NCI-H748 treated with DMSO at 0.1 percent for 48 hours (cell line): ENCODE results near the gene EHMT1.
"Not testable (repeated sequence)": the region's sequence is repeated elsewhere in the genome, so short reads cannot be mapped to it uniquely, and the experiment has no call there.

Source experiments
- DNase-seq: peaks from one replicate; lab custom pipeline; 2025; lab: John Stamatoyannopoulos, UW

EHMT1 gene

DNA sequence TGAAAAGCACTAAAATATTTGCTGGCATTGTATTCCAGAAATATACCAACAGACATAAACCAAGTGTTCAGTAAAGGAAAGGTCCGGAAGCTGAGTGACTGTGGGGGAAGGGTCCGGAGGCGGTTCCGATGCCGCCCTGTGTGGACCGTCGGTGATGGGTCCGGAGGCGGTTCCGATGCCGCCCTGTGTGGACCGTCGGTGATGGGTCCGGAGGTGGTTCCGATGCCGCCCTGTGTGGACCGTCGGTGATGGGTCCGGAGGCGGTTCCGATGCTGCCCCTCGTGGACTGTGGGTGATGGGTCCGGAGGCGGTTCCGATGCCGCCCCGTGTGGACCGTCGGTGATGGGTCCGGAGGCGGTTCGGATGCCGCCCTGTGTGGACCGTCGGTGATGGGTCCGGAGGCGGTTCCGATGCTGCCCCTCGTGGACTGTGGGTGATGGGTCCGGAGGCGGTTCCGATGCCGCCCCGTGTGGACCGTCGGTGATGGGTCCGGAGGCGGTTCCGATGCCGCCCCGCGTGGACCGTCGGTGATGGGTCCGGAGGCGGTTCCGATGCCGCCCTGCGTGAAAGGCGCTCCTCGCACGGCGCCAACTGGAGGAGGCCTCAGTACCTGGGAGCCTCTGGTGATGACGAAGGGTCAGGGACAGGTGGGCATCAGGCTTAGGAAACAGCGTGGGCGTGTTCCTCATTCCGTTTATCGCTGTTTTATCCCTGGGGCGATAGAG is 191.1 kb downstream of the EHMT1 start:
- DNase-seq, result not testable (repeated sequence)

GRCh38 chr9:137811283-137811870 is 192.6 kb downstream of the EHMT1 start:
- no peak for DNase-seq

DNA sequence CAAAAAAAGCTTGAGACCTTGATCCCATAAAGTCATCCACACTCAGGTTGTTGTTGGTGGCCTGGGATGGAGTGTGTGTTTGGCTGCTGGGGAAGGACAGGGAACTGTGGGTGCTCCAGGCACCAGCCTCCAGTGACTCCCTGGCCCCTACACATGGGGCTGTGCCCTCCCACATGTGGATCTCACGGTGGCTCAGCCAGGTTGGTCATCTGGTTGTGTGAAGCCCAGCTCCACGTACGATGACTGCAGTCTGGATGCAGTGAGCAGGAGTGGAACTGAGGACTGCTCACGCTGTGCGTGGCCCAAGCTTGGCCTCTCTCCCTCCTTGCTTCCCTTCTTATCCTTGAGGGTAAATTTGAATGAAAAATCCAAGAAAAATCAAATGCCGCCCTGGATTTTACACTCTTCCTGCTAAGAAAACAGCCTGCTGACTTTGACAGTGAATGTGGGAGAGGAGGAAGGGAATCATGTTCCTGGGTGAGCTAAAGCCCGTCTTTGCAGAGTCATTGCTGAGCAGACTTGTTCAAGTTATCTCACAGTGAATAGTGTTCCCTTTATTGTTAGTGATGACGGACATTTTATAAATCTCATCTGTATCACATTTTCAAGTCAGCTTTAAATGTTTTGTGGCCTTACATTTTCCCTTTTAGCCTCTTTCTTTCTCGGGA is 193.7 kb downstream of the EHMT1 start:
- DNase-seq, result no peak

GRCh38 chr9:137813167-137813566 is 194.4 kb downstream of the EHMT1 start:
- no peak for DNase-seq

GRCh38 chr9:137813651-137814415 is 195.0 kb downstream of the EHMT1 start:
- no peak for DNase-seq

DNA sequence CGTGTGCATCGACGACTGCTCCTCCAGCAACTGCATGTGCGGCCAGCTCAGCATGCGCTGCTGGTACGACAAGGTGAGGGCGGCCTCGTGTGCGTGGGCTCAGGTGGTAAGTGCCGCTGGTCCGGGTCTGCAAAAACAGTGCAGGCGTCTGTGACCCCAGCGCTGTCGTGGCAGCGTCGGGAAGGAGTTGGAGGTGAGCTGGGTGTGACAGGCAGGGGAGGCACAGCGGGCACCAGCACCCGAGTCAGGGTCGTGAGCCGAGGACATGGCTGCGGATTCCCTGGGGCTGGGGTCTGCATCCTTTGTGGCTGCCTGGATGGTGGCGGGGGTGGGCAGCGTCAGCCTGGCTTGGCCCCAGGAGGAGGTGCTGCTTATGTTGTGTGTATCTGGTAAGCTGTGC is 195.6 kb downstream of the EHMT1 start:
- no peak for DNase-seq

GRCh38 chr9:137814841-137815240 is 196.0 kb downstream of the EHMT1 start:
- no peak for DNase-seq

- DNase-seq, result no peak
These were observed 196.8 kb downstream of the EHMT1 start for GRCh38 chr9:137815256-137816255.

- no peak for DNase-seq
These were observed 197.9 kb downstream of the EHMT1 start for GRCh38 chr9:137816531-137817235.

DNA sequence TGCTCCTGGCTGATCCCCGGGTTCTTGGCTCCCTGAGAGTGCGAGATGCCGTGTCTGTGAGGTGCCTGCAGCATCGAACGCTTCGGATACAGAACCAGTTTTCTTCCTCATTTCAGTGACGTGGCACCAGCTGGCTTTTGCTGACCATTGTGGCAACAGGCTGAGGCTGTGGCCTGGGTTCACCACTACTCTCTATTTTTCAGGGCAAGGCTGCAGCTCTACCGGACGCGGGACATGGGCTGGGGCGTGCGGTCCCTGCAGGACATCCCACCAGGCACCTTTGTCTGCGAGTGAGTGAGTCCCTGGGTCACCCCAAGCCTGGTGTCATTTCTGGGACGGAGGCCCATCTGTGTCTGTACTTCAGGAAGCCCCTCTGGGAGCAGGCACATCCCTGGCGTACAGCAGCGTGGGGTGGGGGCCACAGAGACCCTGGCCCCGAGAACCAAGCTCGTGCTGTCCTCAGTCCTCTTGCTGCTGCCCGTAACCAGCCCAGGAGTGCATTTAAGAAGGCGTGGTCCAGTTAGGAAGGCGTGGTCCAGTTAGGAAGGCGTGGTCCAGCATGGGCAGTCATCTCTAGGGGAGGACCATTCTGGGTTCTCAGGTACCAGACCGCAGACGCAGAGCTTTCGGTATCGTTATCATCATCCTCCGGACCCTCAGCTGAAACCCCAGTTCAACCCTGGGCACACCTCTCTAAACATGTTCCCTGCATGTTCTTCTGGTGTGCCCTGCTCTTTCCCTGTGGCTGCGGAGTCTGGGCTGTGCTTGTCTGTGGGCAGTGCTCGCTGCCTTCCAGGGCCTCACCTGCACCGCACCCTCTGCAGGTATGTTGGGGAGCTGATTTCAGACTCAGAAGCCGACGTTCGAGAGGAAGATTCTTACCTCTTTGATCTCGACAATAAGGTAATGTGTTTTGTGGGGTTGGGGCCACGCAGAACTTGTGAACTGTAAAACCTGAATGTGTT is 198.7 kb downstream of the EHMT1 start:
- DNase-seq, result no peak

DNA sequence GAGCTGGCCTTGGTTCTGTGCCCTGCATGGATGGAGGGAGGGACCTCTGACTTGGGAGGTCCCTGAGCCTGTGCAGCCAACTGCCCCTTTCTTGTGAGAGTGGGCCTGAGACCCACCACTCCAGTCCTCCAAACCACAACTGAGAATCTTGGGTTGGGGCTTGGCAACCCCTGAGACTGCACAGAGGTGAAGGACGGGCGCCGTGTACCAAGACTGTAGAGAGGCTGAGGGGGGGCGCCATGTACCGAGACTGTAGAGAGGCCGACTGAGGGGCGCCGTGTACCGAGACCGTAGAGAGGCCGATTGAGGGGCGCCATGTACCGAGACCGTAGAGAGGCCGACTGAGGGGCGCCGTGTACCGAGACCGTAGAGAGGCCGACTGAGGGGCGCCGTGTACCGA is 199.5 kb downstream of the EHMT1 start:
- no peak for DNase-seq

- no peak for DNase-seq
These were observed 201.5 kb downstream of the EHMT1 start for GRCh38 chr9:137820161-137820855.

DNA sequence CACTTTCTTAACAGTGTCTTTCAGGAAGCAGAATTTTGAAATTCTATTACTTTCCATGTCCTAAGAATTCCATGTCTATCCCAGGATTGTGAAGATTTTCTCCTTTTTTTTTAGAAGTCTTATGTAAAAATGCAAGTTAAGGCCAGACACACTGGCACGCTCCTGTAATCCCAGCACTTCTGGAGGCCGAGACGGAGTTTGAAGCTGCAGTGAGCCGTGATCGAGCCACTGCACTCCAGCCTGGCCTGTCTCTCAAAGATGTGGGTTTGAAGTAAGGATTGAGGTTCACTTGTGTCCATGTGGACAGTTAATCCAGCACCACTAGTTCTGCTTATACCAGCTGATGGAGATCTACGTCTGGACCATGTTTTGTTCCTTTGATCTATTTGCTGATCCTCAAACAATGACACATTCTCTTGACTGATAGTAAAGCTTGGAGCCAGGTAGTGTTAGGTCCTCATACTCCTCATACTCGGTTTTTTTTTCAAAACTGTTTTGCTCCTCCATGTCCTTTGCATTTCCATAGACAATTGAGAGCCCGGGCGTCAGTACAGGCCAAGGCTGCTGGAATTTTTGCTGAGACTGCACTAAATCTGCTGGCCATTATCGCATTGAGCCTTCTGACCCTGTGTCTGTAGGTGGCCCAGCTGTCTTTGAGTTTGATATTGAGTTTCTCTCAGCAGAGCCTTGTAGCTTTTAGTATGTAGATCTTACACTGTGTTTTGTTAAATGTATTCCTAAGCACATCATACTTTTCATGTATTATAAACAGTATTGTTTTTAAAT is 205.4 kb downstream of the EHMT1 start:
- no peak for DNase-seq

DNA sequence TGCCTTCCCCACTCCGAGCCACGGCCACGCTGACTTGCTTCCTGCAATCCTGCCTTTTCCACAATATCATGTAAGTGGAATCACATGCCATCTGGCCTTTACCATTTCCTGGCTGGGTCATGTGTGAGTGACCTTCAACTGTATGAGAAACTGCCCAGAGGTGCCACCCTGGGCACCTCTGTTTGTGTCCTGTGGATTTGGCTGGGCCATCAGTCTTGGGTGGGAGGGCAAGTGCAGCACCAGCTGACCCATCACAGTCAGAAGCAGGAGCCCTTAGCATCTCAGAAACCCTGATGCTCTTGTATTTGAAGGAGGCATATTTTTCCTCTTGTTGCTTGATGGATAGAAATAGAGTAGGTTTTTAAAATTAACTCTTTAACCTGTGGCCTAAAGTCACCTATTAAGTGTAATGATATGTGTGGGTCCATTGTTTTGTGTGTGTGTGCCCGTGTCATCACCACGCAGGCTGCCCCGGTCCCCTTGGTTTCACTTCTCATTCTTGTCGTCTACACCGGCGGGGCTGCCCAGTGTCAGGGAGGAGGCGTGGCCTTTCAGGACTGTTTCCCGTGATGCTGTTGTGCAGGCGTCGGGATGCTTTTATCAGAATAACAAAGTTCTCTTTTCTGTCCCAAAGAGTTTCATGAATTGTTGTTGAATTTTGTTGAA is 206.7 kb downstream of the EHMT1 start:
- DNase-seq, result no peak

DNA sequence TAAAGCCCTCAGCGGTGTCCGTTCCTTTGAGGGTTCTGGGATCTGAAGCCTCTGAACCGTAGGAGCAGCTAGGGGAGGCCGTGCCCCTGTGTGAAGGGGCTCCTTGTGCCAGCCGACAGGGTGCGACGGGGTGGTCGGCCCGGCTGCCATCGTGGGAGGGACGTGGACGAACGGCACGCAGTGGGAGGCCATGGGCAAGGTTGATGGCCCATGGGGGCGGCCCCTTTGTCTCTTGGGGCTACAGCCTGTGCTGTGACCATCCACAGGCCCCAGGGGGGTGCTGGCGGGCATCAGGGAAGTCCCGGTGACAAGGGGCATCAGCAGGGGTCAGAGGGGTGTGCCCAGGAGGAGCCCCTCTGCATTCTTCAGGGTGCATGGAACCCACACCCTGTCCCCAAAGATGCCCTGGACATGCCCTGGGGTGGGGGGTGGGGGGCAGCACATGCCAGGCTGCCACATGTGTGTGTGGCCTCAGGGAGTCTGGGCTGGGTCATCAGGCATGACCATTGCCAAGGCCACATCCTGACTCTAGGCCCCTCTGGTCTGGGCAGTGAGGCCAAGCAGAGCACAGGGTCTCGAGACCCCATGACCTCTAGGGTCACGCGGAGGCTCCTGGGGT is 209.2 kb downstream of the EHMT1 start:
- DNase-seq, result no peak

GRCh38 chr9:137828527-137829259 is 209.9 kb downstream of the EHMT1 start:
- DNase-seq, result no peak
